ENCODE data around the gene MNAT1.
A peak's percentile ranks its signal among the peaks of the same experiment; 100 is the strongest.
"Not testable (repeated sequence)": the region's sequence is repeated elsewhere in the genome, so short reads cannot be mapped to it uniquely, and the experiment has no call there.

The MNAT1 gene

GRCh38 chr14:60863249-60863648 is 128.7 kb downstream of the MNAT1 start:
- Histone ChIP-seq H3K4me3 (no peak overlapping the region), H3K27ac (no peak overlapping the region)

GRCh38 chr14:60865378-60866127 is 131.0 kb downstream of the MNAT1 start:
- no peak overlapping the region for H3K4me3 ChIP-seq
- H3K27ac ChIP-seq, result no peak overlapping the region

- H3K27ac ChIP-seq, result no peak overlapping the region
- H3K4me3 ChIP-seq, result no peak overlapping the region
These were observed 133.1 kb downstream of the MNAT1 start for GRCh38 chr14:60867503-60868172.

GRCh38 chr14:60878121-60878520 is 143.6 kb downstream of the MNAT1 start:
- H3K27ac ChIP-seq, result peak overlapping the region in 3 of 21 experiments; percentile 2 to 47 (median 12)
- no peak overlapping the region for H3K4me3 ChIP-seq

- Histone ChIP-seq H3K27ac (peak overlapping the region in 3 of 21 experiments; percentile 2 to 47 (median 12)), H3K4me3 (no peak overlapping the region)
These were observed 144.0 kb downstream of the MNAT1 start for GRCh38 chr14:60878536-60878935.

GRCh38 chr14:60882219-60882618 is 147.7 kb downstream of the MNAT1 start:
- Histone ChIP-seq H3K27ac (no peak overlapping the region), H3K4me3 (no peak overlapping the region)

GRCh38 chr14:60884134-60884533 is 149.6 kb downstream of the MNAT1 start:
- H3K4me3 ChIP-seq, result no peak overlapping the region

GRCh38 chr14:60890636-60891035 is 156.1 kb downstream of the MNAT1 start:
- H3K27ac ChIP-seq, H3K4me3 ChIP-seq: not testable (repeated sequence)

More at GRCh38 chr14:60884134-60884533, 149.6 kb downstream of the MNAT1 start:
- no peak overlapping the region for H3K27ac ChIP-seq

GRCh38 chr14:60893911-60894310 is 159.3 kb downstream of the MNAT1 start:
- no peak overlapping the region for H3K27ac ChIP-seq
- H3K4me3 ChIP-seq, result no peak overlapping the region

- H3K4me3 ChIP-seq, result no peak overlapping the region
- H3K27ac ChIP-seq, result no peak overlapping the region
These were observed 169.8 kb downstream of the MNAT1 start for GRCh38 chr14:60904381-60904780.

GRCh38 chr14:60905923-60906322 is 171.4 kb downstream of the MNAT1 start:
- H3K4me3 ChIP-seq, result no peak overlapping the region
- H3K27ac ChIP-seq, result no peak overlapping the region

GRCh38 chr14:60915781-60916180 is 181.2 kb downstream of the MNAT1 start:
- Histone ChIP-seq H3K4me3 (no peak overlapping the region), H3K27ac (no peak overlapping the region)

GRCh38 chr14:60922050-60922449 is 187.5 kb downstream of the MNAT1 start:
- Histone ChIP-seq H3K27ac (no peak overlapping the region), H3K4me3 (no peak overlapping the region)

- no peak overlapping the region for H3K27ac ChIP-seq
- no peak overlapping the region for H3K4me3 ChIP-seq
These were observed 190.7 kb downstream of the MNAT1 start for GRCh38 chr14:60925286-60925685.

- H3K27ac ChIP-seq, result no peak overlapping the region
- H3K4me3 ChIP-seq, result no peak overlapping the region
These were observed 191.4 kb downstream of the MNAT1 start for GRCh38 chr14:60926002-60926401.

- Histone ChIP-seq H3K4me3 (no peak overlapping the region), H3K27ac (no peak overlapping the region)
These were observed 196.7 kb downstream of the MNAT1 start for GRCh38 chr14:60931218-60931617.

GRCh38 chr14:60933920-60934655 is 199.5 kb downstream of the MNAT1 start:
- no peak overlapping the region for H3K4me3 ChIP-seq

GRCh38 chr14:60935319-60935718 is 200.8 kb downstream of the MNAT1 start:
- Histone ChIP-seq H3K4me3 (no peak overlapping the region), H3K27ac (no peak overlapping the region)

More at GRCh38 chr14:60933920-60934655, 199.5 kb downstream of the MNAT1 start:
- no peak overlapping the region for H3K27ac ChIP-seq

- H3K27ac ChIP-seq, result no peak overlapping the region
- H3K4me3 ChIP-seq, result no peak overlapping the region
These were observed 209.1 kb downstream of the MNAT1 start for GRCh38 chr14:60943637-60944032.

- Histone ChIP-seq H3K27ac (no peak overlapping the region), H3K4me3 (no peak overlapping the region)
These were observed 209.6 kb downstream of the MNAT1 start for GRCh38 chr14:60944204-60944603.

- Histone ChIP-seq H3K27ac (no peak overlapping the region), H3K4me3 (no peak overlapping the region)
These were observed 211.4 kb downstream of the MNAT1 start for GRCh38 chr14:60945984-60946383.
